Effector memory CD8-positive, alpha-beta T cell (primary cell): ENCODE data around the gene PCIF1.

Experiments used
- ATAC-seq: fragments of 150-1000 bp; cut with Tn5 transposase; replicated peaks from 2 replicates; pipeline ENCODE4 v1.10.0; 2021; ENCODE audit warnings: mild to moderate bottlenecking, moderate library complexity
- DNase-seq, 3 experiments: peaks; one replicate each; pipeline ENCODE4 v3.0.0; 2021
- H3K27ac Mint-ChIP-seq, 2 donors: one replicate each; pipeline ENCODE4 v1.8.0; 2022; ENCODE audit warnings: mild to moderate bottlenecking in 2 of 2, mixed read lengths in 2 of 2, moderate library complexity in 2 of 2
- H3K27me3 Mint-ChIP-seq, 2 donors: one replicate each; pipeline ENCODE4 v1.8.0; 2022; ENCODE audit warnings: mixed read lengths in 2 of 2
- H3K36me3 Mint-ChIP-seq: one replicate; pipeline ENCODE4 v1.8.0; 2022; ENCODE audit warnings: mild to moderate bottlenecking, moderate library complexity, mixed read lengths; ENCODE audit not compliant: insufficient read depth
- H3K4me1 Mint-ChIP-seq, 2 donors: one replicate each; pipeline ENCODE4 v1.8.0; 2022; ENCODE audit warnings: low read depth in 2 of 2, mixed read lengths in 2 of 2
- H3K4me3 Mint-ChIP-seq, 2 donors: one replicate each; pipeline ENCODE4 v1.8.0; 2022; ENCODE audit warnings: mild to moderate bottlenecking in 2 of 2, mixed read lengths in 2 of 2, moderate library complexity in 2 of 2
- H3K9me3 Mint-ChIP-seq, 2 donors: one replicate each; pipeline ENCODE4 v1.8.0; 2022; ENCODE audit warnings: mixed read lengths in 2 of 2

Gene PCIF1

DNA sequence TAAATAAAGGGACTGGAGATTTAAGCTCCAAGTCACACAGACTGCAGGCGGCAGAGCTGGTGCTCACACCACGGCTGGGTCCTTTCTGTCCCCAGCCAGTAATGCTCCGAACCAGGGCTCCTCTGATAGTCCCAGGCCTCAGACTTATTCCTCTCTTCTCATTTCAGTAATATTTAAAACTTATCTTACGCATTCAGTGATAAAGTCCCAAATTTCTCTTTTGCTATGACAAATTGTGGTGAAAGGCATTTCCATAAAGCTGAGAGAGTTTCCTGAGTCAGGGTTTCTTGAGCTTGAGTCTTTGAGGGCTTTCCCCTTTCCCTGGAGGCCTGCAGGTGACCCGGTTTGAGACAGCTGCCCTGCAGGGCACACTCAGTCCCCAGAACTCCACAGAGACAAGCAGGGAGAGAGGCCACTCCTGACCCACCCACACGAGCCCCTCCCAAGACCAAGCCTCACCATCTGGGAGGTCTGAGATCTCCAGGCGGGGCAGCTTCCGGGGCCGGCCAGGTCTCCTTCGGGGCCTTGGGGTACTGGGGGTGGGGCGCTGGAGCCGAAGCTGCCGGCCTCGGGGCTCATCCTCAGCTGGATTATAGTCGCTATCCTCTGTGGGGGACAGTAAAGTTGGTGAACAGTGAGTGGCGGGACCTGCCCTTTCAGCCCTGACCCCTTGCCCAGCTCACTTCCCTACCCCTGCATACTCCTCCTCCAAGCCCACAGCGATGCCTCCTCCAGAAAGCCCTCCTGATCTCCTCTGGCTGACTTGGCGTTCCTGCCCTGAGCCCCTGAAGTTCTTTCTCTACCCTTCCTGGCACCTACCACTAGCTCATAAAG is 30.9 kb downstream of the PCIF1 start:
- no peak overlapping the region for H3K4me3 Mint-ChIP-seq
- DNase-seq, result no peak
- no peaks in the 10 kb centered on the region for H3K9me3 Mint-ChIP-seq
- peaks cover 91% of the 10 kb centered on the region for H3K36me3 Mint-ChIP-seq
- ATAC-seq, result no peak
- peaks cover 16 to 18% of the 10 kb centered on the region in 2 donors for H3K4me1 Mint-ChIP-seq
- H3K27me3 Mint-ChIP-seq, result no peaks in the 10 kb centered on the region
- peak overlapping the region in 1 of 2 donors; percentile 75 for H3K27ac Mint-ChIP-seq

DNA sequence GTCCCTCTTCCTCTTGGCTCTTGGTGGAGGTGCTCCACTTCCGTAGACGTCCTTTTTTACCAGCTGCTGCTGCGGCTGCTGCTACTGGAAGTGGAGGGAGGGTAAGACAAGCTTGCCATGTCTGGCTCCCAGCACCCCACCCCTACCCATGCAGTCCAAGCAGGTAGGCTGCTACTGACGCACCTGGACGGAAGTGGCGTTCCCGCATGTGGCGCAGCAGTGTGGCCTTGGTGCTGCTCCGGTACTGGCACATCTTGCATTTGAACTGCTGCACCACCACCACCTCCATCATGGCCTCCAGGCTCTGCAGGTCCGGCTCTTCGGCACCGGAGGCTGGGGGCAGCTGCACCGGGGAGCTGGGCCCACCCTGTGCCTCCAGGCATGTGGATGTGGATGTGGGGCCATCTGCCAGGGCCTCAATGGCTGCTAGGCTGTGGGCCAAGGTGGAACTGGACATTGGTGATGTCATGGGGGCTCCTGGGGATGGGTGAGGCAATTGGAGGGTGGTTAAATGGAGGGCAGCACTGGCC is 33.1 kb downstream of the PCIF1 start:
- DNase-seq, result no peak
- Mint-ChIP-seq H3K9me3 (no peaks in the 10 kb centered on the region), H3K36me3 (peaks cover 86% of the 10 kb centered on the region), H3K27ac (peak overlapping the region in 1 of 2 donors; percentile 75), H3K27me3 (no peaks in the 10 kb centered on the region), H3K4me1 (peaks cover 21 to 24% of the 10 kb centered on the region in 2 donors), H3K4me3 (no peak overlapping the region)
- no peak for ATAC-seq

DNA sequence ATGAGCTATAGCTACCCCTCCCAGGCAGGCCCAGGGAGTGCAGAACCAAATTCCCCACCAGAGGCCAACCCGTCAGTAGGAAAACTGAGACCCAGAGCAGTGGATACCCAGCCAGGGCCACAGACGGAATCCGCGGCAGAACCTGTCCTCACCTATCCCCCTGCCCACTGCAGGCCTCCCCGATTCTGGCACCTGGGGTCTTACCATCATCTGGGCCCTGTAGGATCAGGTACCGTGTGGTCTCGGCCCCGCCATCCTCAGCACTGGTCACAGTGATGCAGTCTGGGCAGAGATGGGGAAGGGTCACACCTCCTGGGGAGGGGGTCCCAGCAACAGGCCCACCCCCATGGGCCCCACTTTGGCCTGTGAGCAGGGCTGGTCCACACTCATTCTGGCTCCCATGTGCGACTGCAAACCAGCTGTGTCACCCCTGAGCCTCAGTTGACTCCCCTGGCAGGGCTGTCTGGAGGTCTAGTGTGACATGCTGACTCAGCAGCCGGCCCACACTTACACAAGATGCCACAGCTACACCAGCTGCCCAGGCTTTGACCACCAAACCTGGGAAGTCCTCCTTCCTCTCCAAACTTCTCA is 33.7 kb downstream of the PCIF1 start:
- peaks cover 83% of the 10 kb centered on the region for H3K36me3 Mint-ChIP-seq
- H3K4me1 Mint-ChIP-seq, result peaks cover 22 to 23% of the 10 kb centered on the region in 2 donors
- no peaks in the 10 kb centered on the region for H3K27me3 Mint-ChIP-seq
- H3K4me3 Mint-ChIP-seq, result no peak overlapping the region
- no peaks in the 10 kb centered on the region for H3K9me3 Mint-ChIP-seq
- H3K27ac Mint-ChIP-seq, result peak overlapping the region in 1 of 2 donors; percentile 53
- DNase-seq (no peak), ATAC-seq (no peak)

DNA sequence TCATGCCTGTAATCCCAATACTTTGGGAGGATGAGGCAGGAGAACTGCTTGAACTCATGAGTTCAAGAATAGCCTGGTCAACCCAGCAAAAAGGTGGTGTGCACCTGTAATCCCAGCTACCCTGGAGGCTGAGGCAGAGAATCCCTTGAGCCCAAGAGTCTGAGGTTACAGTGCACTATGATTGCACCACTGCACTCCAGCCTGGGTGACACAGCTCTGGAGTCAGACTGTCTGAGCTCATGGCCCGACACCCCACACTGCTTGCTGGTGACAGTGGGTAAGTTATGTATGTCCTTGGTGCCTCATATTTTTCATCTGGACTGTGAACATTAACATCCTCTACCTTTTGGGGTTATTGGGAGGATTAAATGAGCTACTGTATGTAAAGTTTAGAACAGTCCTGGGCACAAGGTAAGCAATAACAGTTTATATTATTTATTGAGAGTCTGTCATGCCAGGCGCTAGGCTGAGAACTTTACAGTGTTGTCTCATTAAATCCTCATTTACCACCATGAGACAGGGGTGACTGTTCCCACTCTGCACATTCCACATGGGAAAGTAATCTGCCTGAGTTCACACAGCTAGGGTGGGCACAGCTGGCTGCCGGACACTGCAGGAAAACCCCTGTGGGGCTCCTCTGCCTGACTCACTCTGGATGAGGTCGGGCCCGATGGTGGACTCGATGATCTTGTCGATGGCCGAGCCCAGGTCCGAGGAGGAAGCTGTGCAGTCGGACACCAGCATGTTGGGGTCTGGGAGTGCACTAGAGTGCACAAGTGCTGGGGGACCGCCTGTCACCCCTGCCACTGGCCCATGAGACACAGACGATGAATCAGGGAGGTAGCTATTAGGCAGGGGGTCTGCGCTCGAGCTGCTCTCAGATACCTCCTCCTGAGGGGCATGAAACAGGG is 34.6 kb downstream of the PCIF1 start:
- DNase-seq (no peak), ATAC-seq (no peak)
- Mint-ChIP-seq H3K36me3 (peaks cover 75% of the 10 kb centered on the region), H3K4me3 (peak overlapping the region; percentile 85 to 87), H3K27ac (peak overlapping the region in 1 of 2 donors; percentile 100), H3K4me1 (peaks cover 20 to 22% of the 10 kb centered on the region in 2 donors), H3K9me3 (no peaks in the 10 kb centered on the region), H3K27me3 (no peaks in the 10 kb centered on the region)

DNA sequence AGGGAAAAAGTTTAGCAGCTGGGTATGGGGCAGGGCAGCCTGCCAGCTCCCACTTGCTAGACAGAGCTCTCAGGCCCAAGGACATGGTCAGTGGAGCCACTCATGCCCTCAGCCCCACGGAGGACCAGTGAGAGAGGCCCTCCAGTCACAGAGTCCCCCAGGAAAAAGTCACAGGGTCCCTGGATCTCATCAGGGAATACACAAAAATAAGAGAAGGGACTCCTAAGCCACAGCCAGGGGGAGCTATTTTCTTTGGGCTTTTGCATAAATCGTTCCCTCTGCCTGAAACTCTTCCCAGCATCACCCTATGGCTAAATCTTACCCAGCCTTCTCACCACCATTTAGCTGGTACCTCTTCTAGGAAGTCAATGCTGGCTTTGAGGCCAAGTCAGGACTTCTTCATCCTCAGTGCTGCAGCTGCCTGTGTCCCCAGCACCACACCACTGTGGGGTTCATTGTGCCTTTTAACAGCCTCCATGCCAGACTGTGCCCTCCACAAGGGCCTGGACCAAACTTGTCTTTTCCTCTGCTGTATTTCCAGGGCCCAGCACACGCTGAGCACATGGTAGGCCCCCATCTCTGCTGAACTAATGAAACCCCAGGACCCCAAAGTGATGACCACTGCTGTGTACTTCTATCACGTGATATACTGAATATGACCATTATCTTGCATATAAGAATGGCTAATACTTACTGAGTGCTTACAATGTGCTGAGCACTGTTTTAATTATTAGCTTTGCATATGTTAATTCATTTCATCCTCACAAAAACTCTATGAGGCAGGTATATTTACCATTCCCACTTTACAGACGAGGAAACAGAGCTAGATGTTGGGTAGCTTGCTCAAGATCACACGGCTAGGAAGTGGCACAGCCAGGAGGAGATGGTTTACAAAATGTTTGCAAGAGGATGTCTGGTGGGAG is 35.5 kb downstream of the PCIF1 start:
- no peak for DNase-seq
- no peak for ATAC-seq
- Mint-ChIP-seq H3K27me3 (no peaks in the 10 kb centered on the region), H3K4me1 (peaks cover 20 to 22% of the 10 kb centered on the region in 2 donors), H3K9me3 (no peaks in the 10 kb centered on the region), H3K4me3 (peak overlapping the region; percentile 85 to 87), H3K36me3 (peaks cover 69% of the 10 kb centered on the region), H3K27ac (peak overlapping the region; percentile 100)

- ATAC-seq (peak; percentile 0), DNase-seq (peak in 1 of 3 experiments; percentile 27)
- Mint-ChIP-seq H3K27ac (peak overlapping the region; percentile 100), H3K36me3 (peaks cover 62% of the 10 kb centered on the region), H3K4me3 (peak overlapping the region; percentile 85 to 87), H3K9me3 (no peaks in the 10 kb centered on the region), H3K27me3 (no peaks in the 10 kb centered on the region), H3K4me1 (peaks cover 19% of the 10 kb centered on the region in 2 donors)
Measured at GRCh38 chr20:45970646-45971424, 36.4 kb downstream of the PCIF1 start.

GRCh38 chr20:45971425-45971674 is 36.9 kb downstream of the PCIF1 start:
- Mint-ChIP-seq H3K36me3 (peaks cover 57% of the 10 kb centered on the region), H3K27me3 (no peaks in the 10 kb centered on the region), H3K4me1 (peaks cover 18% of the 10 kb centered on the region in 2 donors), H3K27ac (peak overlapping the region; percentile 100), H3K4me3 (peak overlapping the region; percentile 85 to 87), H3K9me3 (no peaks in the 10 kb centered on the region)
- ATAC-seq (peak; percentile 28), DNase-seq (no peak)

- Mint-ChIP-seq H3K27ac (peak within 1 kb of the TSS; percentile 100), H3K36me3 (peaks cover 52% of the 10 kb centered on the region), H3K27me3 (no peaks in the 10 kb centered on the region), H3K4me3 (peak within 1 kb of the TSS; percentile 85 to 87), H3K4me1 (peaks cover 18% of the 10 kb centered on the region in 2 donors), H3K9me3 (no peaks in the 10 kb centered on the region)
- ATAC-seq (peak; percentile 79), DNase-seq (peak; percentile 94 to 96 (median 95))
Measured at GRCh38 chr20:45971675-45972499, 37.4 kb downstream of the PCIF1 start, which contains the start of gene ZNF335. Gene ZNF335, minus strand, starts transcription at chr20:45972203. Its CDS starts 793 bp downstream, at chr20:45971410.

- Mint-ChIP-seq H3K4me1 (peaks cover 18% of the 10 kb centered on the region in 2 donors), H3K9me3 (no peaks in the 10 kb centered on the region), H3K27me3 (no peaks in the 10 kb centered on the region), H3K36me3 (peaks cover 44% of the 10 kb centered on the region), H3K27ac (peak overlapping the region; percentile 100), H3K4me3 (peak overlapping the region; percentile 85 to 87)
- no peak for ATAC-seq
- no peak for DNase-seq
Measured at GRCh38 chr20:45972500-45973183, 38.2 kb downstream of the PCIF1 start.

GRCh38 chr20:45974896-45975565 is 40.5 kb downstream of the PCIF1 start:
- no peak overlapping the region for H3K4me3 Mint-ChIP-seq

More at GRCh38 chr20:45974896-45975565, 40.5 kb downstream of the PCIF1 start:
- H3K36me3 Mint-ChIP-seq, result peaks cover 26% of the 10 kb centered on the region
- ATAC-seq (no peak), DNase-seq (no peak)
- no peaks in the 10 kb centered on the region for H3K27me3 Mint-ChIP-seq
- no peak overlapping the region for H3K27ac Mint-ChIP-seq
- peaks cover 10 to 11% of the 10 kb centered on the region in 2 donors for H3K4me1 Mint-ChIP-seq
- no peaks in the 10 kb centered on the region for H3K9me3 Mint-ChIP-seq
